Neural cell (in vitro differentiated cells): Measurements from ENCODE around the gene DPEP1. TPM values are rescaled to one million over a fixed set of nuclear protein-coding genes. Genes with fewer than 3 reads are reported as not detected.
"Not testable (repeated sequence)": the region's sequence is repeated elsewhere in the genome, so short reads cannot be mapped to it uniquely, and the experiment has no call there.

Source experiments
- H2AFZ ChIP-seq: fragments of 200-600, 300-800 bp; sonication (generic), shearing (Covaris generic); 2 replicates; pipeline ENCODE4 v1.6.0; 2014; ENCODE audit warnings: low read depth, mild to moderate bottlenecking, antibody characterized with exemption, low read length, moderate library complexity
- H3F3A ChIP-seq: fragments of 200-600 bp; shearing (Covaris generic); 2 replicates; pipeline ENCODE4 v1.6.1; 2016; ENCODE audit warnings: mild to moderate bottlenecking, moderate library complexity, mixed read lengths, antibody characterized with exemption, low read length; ENCODE audit not compliant: insufficient read depth, poor library complexity, severe bottlenecking
- H3K27ac ChIP-seq: fragments of 200-600, 300-800 bp; sonication (generic), shearing (Covaris generic); 2 replicates; pipeline ENCODE4 v1.5.1; 2014; ENCODE audit warnings: mild to moderate bottlenecking, low read length, moderate library complexity
- H3K27me3 ChIP-seq: fragments of 300-800, 200-600 bp; sonication (generic), shearing (Covaris generic); 2 replicates; pipeline ENCODE4 v1.6.0; 2014; ENCODE audit warnings: mild to moderate bottlenecking, low read depth, low read length, moderate library complexity; ENCODE audit not compliant: insufficient read depth
- H3K36me3 ChIP-seq: fragments of 300-800, 200-600 bp; sonication (generic), shearing (Covaris generic); 2 replicates; pipeline ENCODE4 v1.5.1; 2014; ENCODE audit warnings: mild to moderate bottlenecking, antibody characterized with exemption, low read length, moderate library complexity; ENCODE audit not compliant: insufficient read depth
- H3K4me2 ChIP-seq: fragments of 300-800, 200-600 bp; sonication (generic), shearing (Covaris generic); 2 replicates; pipeline ENCODE4 v1.6.0; 2014; ENCODE audit warnings: mild to moderate bottlenecking, low read length
- H3K4me3 ChIP-seq: fragments of 300-800, 200-600 bp; sonication (generic), shearing (Covaris generic); 2 replicates; pipeline ENCODE4 v1.5.1; 2014; ENCODE audit warnings: mild to moderate bottlenecking, low read length, moderate library complexity
- H3K79me2 ChIP-seq: fragments of 200-600 bp; shearing (Covaris generic); replicated peaks from 2 replicates; pipeline ENCODE4 v1.6.0; 2014; ENCODE audit warnings: mild to moderate bottlenecking, low read length, moderate library complexity; ENCODE audit not compliant: insufficient read depth
- H3K9ac ChIP-seq: fragments of 300-800, 200-600 bp; sonication (generic), shearing (Covaris generic); 2 replicates; pipeline ENCODE4 v1.6.1; 2016; ENCODE audit warnings: mild to moderate bottlenecking, low read length, mixed read lengths
- H3K9me2 ChIP-seq: fragments of 200-600 bp; shearing (Covaris generic); 2 replicates; pipeline ENCODE4 v1.6.1; 2016; ENCODE audit warnings: mild to moderate bottlenecking, low read length, mixed read lengths; ENCODE audit not compliant: insufficient read depth
- H3K9me3 ChIP-seq: fragments of 200-600, 300-800 bp; sonication (generic), shearing (Covaris generic); 2 replicates; pipeline ENCODE4 v1.6.1; 2016; ENCODE audit warnings: mild to moderate bottlenecking, mixed run types, low read length, moderate library complexity, mixed read lengths
- H4K20me1 ChIP-seq: fragments of 200-600 bp; shearing (Covaris generic); 2 replicates; pipeline ENCODE4 v1.6.1; 2016; ENCODE audit warnings: mild to moderate bottlenecking, mixed run types; ENCODE audit not compliant: insufficient read depth
- EP300 ChIP-seq: fragments of 450-650 bp; conservative IDR thresholded peaks from 2 replicates; pipeline ENCODE4 v1.6.1; 2014; ENCODE audit warnings: antibody characterized with exemption, mild to moderate bottlenecking, moderate library complexity; ENCODE audit not compliant: poor library complexity, severe bottlenecking
- EZH2 ChIP-seq: fragments of 200-600, 300-800 bp; shearing (Covaris generic), sonication (generic); IDR thresholded peaks from 2 replicates; pipeline ENCODE4 v1.6.1; 2014; ENCODE audit warnings: antibody characterized with exemption, low read length, borderline replicate concordance, mild to moderate bottlenecking; ENCODE audit not compliant: insufficient read depth, poor library complexity, severe bottlenecking
- MXI1 ChIP-seq: fragments of 450-650 bp; conservative IDR thresholded peaks from 2 replicates; pipeline ENCODE4 v1.6.1; 2014; ENCODE audit warnings: antibody characterized with exemption, mild to moderate bottlenecking; ENCODE audit not compliant: poor library complexity, severe bottlenecking
- POLR2AphosphoS5 ChIP-seq: IDR thresholded peaks from 2 replicates; pipeline ENCODE4 v1.6.1; 2012
- RAD21 ChIP-seq: fragments of 450-650 bp; conservative IDR thresholded peaks from 2 replicates; pipeline ENCODE4 v1.6.1; 2014; ENCODE audit warnings: antibody characterized with exemption, mild to moderate bottlenecking, moderate library complexity
- SMC3 ChIP-seq: fragments of 450-650 bp; conservative IDR thresholded peaks from 2 replicates; pipeline ENCODE4 v1.6.1; 2014; ENCODE audit warnings: antibody characterized with exemption, mild to moderate bottlenecking, moderate library complexity; ENCODE audit not compliant: poor library complexity
- TAF1 ChIP-seq: IDR thresholded peaks from 2 replicates; pipeline ENCODE4 v1.6.1; 2012; ENCODE audit warnings: low read depth
- polyA plus RNA-seq: library from polyadenylated mRNA; depleted of rRNA; stranded (reverse); fragments of >200 nt; gene quantifications from 2 replicates; pipeline ENCODE4 v1.2.3, GENCODE V29; 2014
- TF ChIP-seq, protein P1 (sequence below): fragments of 450-650 bp; IDR thresholded peaks from 2 replicates; pipeline ENCODE4 v1.5.1; 2014; ENCODE audit warnings: antibody characterized with exemption, mild to moderate bottlenecking, moderate library complexity; ENCODE audit not compliant: poor library complexity, severe bottlenecking
- TF ChIP-seq, protein P2 (sequence below): IDR thresholded peaks from 2 replicates; pipeline ENCODE4 v1.6.1; 2012; ENCODE audit warnings: borderline replicate concordance

The DPEP1 gene
- polyA plus RNA-seq, 1 donor from 2014 or later = 0.33 TPM

DNA sequence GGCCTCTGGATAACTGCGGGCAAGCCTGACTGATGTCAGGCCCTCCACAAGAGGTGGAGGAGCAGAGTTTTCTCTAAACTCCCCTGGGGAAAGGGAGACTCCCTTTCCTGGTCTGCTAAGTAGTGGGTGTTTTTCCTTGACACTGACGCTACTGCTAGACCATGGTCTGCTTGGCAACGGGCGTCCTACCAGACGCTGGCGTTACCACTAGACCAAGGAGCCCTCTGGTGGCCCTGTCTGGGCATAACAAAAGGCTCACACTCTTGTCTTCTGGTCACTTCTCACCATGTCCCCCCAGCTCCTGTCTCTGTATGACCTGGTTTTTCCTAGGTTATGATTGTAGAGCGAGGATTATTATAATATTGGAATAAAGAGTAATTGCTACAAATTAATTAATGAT lies 53.6 kb downstream of the DPEP1 start:
- not testable (repeated sequence) for H3K27me3 ChIP-seq, H3K9me3 ChIP-seq, H4K20me1 ChIP-seq, H3K79me2 ChIP-seq, H3K27ac ChIP-seq, H3K4me3 ChIP-seq, H3K9ac ChIP-seq, H3K4me2 ChIP-seq, H3K36me3 ChIP-seq, H3K9me2 ChIP-seq, H3F3A ChIP-seq, H2AFZ ChIP-seq

GRCh38 chr16:89667633-89668032 lies 54.2 kb downstream of the DPEP1 start:
- Histone ChIP-seq H3K4me3 (no peak overlapping the region), H3K4me2 (no peak overlapping the region), H3K9me3 (no peaks in the 10 kb centered on the region), H3K79me2 (no peaks in the 10 kb centered on the region), H3K9ac (no peak overlapping the region), H2AFZ (no peak overlapping the region), H3K27ac (no peak overlapping the region), H4K20me1 (no peaks in the 10 kb centered on the region), H3K9me2 (no peaks in the 10 kb centered on the region), H3F3A (no peaks in the 10 kb centered on the region), H3K36me3 (no peaks in the 10 kb centered on the region), H3K27me3 (no peaks in the 10 kb centered on the region)
- TF ChIP-seq EZH2 (no peak), SMC3 (no peak), TAF1 (no peak), POLR2AphosphoS5 (no peak), MXI1 (no peak), EP300 (no peak), RAD21 (no peak)
- TF ChIP-seq, protein P1, sequence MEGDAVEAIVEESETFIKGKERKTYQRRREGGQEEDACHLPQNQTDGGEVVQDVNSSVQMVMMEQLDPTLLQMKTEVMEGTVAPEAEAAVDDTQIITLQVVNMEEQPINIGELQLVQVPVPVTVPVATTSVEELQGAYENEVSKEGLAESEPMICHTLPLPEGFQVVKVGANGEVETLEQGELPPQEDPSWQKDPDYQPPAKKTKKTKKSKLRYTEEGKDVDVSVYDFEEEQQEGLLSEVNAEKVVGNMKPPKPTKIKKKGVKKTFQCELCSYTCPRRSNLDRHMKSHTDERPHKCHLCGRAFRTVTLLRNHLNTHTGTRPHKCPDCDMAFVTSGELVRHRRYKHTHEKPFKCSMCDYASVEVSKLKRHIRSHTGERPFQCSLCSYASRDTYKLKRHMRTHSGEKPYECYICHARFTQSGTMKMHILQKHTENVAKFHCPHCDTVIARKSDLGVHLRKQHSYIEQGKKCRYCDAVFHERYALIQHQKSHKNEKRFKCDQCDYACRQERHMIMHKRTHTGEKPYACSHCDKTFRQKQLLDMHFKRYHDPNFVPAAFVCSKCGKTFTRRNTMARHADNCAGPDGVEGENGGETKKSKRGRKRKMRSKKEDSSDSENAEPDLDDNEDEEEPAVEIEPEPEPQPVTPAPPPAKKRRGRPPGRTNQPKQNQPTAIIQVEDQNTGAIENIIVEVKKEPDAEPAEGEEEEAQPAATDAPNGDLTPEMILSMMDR = no peak
- TF ChIP-seq, protein P2, sequence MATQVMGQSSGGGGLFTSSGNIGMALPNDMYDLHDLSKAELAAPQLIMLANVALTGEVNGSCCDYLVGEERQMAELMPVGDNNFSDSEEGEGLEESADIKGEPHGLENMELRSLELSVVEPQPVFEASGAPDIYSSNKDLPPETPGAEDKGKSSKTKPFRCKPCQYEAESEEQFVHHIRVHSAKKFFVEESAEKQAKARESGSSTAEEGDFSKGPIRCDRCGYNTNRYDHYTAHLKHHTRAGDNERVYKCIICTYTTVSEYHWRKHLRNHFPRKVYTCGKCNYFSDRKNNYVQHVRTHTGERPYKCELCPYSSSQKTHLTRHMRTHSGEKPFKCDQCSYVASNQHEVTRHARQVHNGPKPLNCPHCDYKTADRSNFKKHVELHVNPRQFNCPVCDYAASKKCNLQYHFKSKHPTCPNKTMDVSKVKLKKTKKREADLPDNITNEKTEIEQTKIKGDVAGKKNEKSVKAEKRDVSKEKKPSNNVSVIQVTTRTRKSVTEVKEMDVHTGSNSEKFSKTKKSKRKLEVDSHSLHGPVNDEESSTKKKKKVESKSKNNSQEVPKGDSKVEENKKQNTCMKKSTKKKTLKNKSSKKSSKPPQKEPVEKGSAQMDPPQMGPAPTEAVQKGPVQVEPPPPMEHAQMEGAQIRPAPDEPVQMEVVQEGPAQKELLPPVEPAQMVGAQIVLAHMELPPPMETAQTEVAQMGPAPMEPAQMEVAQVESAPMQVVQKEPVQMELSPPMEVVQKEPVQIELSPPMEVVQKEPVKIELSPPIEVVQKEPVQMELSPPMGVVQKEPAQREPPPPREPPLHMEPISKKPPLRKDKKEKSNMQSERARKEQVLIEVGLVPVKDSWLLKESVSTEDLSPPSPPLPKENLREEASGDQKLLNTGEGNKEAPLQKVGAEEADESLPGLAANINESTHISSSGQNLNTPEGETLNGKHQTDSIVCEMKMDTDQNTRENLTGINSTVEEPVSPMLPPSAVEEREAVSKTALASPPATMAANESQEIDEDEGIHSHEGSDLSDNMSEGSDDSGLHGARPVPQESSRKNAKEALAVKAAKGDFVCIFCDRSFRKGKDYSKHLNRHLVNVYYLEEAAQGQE = no peak

GRCh38 chr16:89668790-89669158 lies 55.3 kb downstream of the DPEP1 start:
- no peaks in the 10 kb centered on the region for H3K36me3 ChIP-seq
- no peaks in the 10 kb centered on the region for H3K79me2 ChIP-seq
- no peak overlapping the region for H3K4me3 ChIP-seq
- no peaks in the 10 kb centered on the region for H3K9me3 ChIP-seq
- no peak overlapping the region for H2AFZ ChIP-seq
- H3K27me3 ChIP-seq = no peaks in the 10 kb centered on the region
- no peak for TF ChIP-seq RAD21
- no peak for TF ChIP-seq TAF1
- no peak for TF ChIP-seq MXI1
- TF ChIP-seq SMC3 = no peak
- TF ChIP-seq POLR2AphosphoS5 = no peak
- no peak for TF ChIP-seq EZH2
- no peak for TF ChIP-seq EP300
- TF ChIP-seq, protein P2 = no peak
- TF ChIP-seq, protein P1 = no peak
- H4K20me1 ChIP-seq = no peaks in the 10 kb centered on the region
- no peaks in the 10 kb centered on the region for H3F3A ChIP-seq
- no peak overlapping the region for H3K27ac ChIP-seq
- H3K9me2 ChIP-seq = no peaks in the 10 kb centered on the region
- H3K4me2 ChIP-seq = no peak overlapping the region
- no peak overlapping the region for H3K9ac ChIP-seq
